ENCODE measurements around the gene TNFSF11.

TNFSF11 gene

DNA sequence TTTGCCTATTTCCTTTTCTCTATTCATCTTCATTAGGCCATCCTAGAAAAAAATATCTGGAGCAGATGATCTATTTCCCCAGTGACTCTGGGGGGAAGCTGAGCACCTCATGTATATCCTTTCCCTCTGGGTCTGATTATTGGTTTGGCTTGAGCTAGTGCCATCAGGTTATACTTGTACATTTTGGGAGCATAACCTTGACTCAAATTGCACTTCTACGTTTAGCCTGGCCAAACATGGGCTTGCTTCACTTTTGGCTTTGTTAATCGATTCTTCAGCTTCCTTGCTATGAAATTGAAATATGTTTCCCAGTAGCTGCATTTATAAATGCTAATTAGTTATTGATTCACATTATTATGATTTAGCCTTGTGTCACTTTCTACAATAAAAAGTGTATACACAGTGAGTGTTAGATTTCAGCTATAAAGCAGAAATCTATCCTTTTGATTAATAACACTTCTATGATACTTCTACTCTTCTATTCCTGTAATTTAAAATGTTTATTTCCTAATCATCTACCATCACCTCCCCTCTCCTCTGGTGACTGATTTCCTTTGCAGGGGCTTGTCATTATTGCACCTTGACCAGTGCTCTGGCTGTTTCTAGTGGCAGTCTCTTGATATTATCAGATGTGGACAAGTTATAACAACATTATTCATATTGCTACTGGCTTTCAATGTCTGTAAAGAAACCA is 37.3 kb downstream of the TNFSF11 start:
- no peak for DNase-seq (ENCODE audit: low read depth in 2 of 2)

DNA sequence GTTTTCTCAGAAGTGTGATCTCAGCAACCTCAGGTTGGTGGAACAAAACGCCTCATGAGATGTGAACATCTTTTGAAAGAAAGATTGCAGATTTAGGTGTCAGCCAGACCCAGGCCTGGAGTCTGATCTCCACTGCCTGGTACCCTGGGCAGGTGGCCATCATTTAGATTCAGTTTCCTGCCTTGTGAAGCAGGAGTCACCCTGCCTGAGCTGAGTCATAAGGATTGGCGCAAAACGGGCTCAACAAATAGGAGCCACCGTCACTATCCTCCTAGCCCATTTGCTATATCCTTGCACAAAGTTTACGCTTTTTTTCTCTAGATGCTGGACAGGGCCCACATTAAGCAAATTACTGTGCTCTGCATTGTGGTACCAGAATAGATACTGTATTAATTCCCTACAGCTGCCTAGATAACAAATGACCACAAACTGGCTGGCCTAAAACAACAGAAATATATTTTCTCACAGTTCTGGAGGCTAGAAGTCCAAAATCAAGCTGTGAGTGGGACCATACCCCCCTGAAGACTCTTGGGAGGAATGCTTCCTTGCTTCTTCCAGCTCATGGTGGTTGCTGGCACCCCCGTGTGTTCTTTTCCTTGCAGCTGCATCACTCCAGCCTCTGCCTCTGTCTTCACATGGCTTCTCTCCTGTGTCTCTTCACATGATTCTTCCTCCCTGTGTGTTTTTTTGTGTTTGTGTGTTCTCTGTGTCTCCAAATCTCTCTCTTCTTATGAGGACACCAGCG is 38.2 kb downstream of the TNFSF11 start:
- DNase-seq (ENCODE audit: low read depth in 2 of 2): no peak

DNA sequence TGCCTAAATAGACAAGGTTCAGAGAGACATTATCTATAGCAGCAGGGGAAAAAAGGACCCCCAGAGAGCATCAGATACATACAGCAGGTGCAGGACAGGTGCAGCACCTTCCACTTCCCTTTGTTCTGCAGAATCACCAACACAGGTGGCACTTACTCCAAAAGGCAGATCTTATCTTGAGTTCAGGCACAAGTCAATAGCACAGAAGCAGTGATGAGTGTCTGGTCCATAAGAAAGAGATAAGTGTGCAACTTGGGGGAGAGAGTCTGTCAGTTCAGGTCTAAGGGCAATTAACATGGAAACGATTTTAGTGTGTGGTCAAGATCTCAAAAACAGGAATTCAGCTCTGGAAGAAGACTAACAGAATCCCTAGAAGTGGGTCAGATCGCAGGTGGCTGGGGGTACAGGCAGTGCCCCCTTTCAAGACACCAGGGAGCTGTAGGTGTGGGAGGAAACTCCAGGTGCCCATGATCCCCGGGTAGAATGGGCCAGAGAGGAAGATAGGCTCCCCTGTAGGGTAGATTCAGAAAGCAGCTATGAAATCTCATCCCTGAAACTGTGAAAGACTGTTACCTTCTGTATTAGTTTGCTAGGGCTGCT is 40.6 kb downstream of the TNFSF11 start:
- no peak for DNase-seq (ENCODE audit: low read depth in 2 of 2)

DNA sequence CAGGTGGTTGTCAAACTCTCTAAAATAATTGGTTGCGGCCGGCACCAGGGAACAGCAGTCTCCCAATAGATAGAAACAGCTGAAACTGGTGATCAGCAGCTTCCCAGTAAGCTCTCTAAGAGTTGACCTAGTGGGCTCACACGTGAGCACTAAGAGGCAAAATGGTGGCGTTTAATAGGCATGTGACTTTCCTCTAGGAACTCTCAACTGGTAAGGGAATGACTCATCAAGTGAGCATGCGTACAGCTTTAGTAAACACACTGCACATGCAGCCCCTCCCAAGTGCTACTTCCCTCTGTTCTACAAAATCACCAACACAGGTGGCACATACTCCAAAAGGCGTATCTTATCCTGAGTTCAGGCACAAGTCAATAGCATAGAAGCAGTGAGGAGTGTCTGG is 41.7 kb downstream of the TNFSF11 start:
- DNase-seq (ENCODE audit: low read depth in 2 of 2): no peak

DNA sequence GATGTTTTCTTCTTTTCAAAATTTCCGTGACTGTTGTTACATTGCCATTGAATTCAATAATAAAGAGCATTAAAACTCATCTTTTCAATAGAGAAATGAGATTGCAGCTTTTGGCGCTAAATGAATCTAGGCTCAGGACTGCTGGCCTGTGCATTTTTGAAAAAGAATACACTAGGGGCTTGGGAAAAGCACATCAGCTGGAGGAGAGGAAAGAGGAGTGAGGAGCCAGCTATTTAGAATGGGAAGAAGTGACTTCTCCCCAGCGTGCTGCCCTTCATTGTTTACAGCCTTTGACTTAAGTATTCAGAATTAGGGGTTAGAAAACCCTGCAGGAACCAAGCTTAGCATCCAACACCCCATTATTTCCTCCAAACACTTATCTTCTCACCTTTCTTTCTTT is 43.3 kb downstream of the TNFSF11 start:
- no peak for DNase-seq (ENCODE audit: low read depth in 2 of 2)

DNA sequence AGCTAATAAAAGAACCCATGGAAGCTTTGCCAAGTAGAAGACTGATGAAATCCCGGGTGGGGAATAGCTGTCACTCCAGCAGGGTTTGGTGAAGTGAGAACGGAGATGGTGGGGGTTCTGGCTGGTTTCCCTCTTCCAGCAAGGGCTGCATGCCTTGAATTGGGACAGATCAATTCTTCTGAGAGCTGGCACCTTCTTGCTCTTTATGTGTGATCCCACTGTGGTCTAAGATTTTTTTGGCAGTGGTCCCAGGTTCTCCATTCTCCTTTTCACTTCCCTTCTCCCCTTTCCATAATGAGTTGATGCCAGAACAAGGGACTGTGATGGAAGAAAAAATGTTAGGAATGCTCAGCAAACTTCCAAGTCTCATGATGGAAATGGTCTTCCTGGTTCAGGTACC is 50.0 kb downstream of the TNFSF11 start:
- DNase-seq (ENCODE audit: low read depth in 2 of 2): no peak

DNA sequence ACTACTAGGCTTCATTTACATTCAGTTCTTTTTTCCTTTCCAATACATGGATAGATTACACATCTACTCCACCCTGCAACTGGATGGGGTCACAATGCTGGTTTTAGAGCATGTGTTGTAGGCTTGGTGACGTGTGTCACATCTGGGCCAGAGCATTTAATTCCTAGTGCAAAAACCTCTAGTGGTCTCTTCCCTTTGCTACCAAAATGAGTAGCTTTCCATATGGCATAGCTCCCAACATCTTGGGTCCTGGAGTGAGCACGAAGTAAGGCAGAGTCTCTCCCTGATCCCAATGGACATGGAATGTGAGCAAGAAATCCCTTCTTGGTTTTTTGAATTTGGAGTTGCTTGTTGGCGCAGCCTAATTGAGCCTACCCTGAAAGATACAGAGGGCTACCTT is 51.7 kb downstream of the TNFSF11 start:
- DNase-seq (ENCODE audit: low read depth in 2 of 2): no peak

DNA sequence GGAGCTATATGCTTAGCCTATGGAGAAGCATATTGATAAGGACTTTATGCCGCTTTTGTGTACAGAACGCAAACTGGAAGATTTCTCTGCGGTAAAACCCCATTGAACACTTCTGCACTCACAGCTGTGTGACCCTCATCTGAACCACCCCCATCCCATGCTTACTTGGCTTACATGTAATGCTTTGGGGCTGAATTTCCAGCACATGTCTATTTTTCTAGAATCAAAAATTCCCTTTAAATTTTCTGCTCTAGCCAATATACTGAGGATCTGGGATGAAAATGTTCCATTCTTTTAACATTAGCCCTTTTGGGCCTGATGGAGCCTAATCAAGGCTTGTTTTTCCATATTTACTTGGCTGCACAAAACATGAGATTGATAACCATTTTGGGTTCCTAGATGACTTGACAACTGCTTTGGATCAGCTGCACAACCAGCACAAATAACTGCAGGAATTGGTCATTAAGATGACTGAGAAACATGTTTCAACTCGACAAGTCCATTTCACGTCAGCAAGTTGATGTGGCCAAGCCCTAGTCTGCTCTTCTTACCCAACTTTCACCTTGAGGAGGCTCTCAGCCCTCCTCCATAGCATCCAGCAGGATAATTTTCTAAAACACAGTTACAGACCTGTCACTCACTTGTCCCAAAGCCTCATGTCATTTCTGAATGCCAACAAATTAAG is 52.4 kb downstream of the TNFSF11 start:
- no peak for DNase-seq (ENCODE audit: low read depth in 2 of 2)

DNA sequence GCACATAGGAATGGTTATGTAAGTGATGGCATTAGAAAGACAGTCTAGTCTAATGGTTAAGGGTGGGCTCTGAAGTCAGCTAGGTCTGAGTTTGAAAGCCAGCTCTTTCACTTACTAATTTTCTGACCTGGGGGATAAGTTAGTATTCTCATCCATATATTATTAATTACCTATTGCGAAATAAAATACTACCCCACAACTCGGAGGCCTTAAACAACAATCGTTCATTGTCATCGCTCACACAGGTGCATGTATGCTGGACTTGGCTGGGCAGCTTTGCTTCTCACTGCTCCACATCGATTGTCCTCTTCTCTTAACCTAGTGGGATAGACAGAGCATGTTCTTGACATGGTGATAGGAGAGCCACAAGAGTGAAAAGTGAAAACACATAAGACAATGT is 54.7 kb downstream of the TNFSF11 start:
- no peak for DNase-seq (ENCODE audit: low read depth in 2 of 2)

DNA sequence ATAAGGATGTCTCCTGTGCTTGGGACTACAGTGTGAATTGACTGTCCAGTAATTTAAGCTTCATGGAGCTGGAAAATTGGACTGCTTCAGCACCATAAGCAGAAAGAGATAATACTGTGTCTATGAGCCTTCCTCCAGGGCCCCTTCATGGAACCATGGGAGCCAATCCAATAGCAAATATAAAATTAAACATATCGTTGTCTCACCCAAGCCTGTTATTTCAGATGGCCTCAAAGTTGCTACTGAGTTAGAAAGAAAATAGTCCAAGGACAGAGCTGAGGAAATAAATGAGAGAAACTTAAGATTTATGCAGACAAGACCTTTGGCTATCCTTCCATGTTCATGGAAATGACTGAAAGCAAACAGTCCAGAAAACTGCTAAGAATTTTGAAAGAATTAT is 57.2 kb downstream of the TNFSF11 start:
- no peak for DNase-seq (ENCODE audit: low read depth in 2 of 2)

DNA sequence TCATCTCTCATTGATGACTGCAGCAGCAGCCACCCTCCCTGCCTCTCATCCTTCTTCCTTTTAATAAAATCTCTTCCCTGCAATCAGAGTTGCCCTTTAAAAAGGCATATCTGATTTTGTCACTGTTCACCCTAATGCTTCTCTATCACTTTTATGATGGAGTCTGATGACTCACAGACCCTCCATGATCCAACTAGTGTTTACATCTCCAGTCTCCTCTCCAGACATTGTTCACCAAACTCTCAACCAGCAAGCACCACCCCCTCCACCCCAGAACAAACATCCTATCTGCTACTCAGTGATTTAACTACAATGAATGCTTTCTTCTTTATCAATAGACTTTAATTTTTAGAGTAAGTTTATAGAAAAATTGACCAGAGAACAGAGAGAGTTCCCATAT is 59.5 kb downstream of the TNFSF11 start:
- no peak for DNase-seq (ENCODE audit: low read depth in 2 of 2)

DNA sequence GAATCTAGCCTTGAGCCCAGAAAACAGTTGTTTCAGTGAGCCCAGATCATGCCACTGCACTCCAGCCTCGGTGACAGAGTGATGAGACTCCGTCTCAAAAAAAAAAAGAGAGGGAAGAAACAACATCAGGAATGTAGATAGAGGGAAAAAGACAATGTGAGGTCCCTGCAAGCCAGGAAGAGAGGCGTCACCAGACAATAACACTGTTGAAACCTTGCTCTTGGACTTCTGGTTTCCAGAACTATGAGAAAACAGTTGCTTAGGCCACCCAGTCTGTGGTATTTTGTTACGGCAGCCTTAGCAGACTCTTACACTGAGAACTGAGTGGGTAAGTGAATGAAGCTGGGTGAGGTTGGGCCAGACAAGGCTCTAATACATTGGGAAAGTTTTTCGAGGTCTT is 64.1 kb downstream of the TNFSF11 start:
- no peak for DNase-seq (ENCODE audit: low read depth in 2 of 2)

DNA sequence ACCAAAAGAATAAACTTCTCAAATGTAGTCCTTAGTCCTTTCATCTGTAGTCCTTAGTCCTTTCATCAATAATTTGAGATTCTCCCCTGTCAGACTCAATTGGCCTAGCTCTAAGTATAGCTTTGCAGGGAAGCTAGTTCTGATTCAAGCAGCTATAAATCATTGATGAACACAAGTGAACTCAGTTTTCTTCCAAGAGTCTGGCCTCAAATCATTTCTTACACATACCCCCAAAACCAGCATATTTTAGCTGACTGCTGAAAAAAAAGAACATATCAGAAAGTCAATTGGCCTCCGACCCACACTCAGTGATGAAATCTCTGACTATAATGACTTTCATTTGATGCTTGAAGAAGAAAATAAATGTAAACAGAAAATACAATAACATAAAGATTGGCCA is 64.9 kb downstream of the TNFSF11 start:
- DNase-seq (ENCODE audit: low read depth in 2 of 2): no peak

DNA sequence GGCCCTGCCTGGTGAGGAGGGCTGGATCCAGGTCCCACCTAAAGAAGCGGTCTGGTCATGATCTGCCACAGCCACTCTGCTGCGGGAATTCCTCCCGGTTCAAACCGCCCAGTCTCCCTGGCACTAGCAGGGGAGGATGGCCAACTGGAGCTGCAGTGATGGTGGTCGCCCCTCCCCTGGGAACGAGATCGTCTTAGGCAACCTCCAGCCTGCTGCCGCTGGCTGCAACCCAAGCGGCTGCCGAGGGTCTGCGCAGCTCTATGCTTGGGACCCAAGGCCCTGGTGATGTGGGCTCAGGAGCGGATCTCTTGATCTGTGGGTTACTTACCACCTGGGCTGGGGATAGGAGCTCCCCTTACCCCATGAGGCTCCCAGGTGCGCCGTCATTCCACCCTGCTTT is 69.1 kb downstream of the TNFSF11 start:
- DNase-seq (ENCODE audit: low read depth in 2 of 2): no peak

DNA sequence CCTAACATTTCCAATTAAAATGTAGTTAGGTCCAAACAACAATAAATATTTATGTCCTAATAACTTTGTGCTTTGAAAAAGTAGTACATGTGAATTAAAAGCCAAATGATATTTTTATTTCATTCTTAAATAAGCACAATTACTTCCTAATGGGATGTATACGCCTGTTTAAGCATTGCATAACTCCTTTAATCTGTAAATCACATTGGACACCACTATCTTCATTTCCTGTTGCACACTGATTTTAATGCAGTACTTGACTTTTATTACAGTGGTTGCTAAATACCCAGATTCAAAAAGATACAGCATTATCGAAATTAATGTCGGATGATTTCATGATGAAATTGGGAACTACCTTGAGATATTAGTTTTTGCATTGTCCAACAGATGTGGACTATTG is 70.9 kb downstream of the TNFSF11 start:
- DNase-seq (ENCODE audit: low read depth in 2 of 2): no peak

DNA sequence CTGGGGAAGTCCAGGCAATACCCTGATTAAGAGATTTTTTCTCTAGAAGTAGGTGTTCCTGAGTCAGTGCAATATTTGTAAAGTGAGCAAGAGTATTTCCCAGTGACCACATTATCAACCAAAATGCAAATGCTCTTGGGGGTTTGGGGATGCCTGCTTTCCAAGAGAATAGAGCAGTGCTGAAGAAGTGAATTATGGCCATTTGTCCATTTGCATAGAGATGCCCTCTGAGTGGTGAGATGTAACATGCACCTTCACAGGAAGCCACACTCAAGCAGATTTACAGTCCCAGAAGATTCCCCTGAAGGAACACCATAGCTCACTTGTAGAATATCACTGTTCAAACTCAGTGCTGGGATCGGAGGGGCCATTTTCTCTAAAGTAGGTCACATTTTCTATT is 71.8 kb downstream of the TNFSF11 start:
- no peak for DNase-seq (ENCODE audit: low read depth in 2 of 2)

DNA sequence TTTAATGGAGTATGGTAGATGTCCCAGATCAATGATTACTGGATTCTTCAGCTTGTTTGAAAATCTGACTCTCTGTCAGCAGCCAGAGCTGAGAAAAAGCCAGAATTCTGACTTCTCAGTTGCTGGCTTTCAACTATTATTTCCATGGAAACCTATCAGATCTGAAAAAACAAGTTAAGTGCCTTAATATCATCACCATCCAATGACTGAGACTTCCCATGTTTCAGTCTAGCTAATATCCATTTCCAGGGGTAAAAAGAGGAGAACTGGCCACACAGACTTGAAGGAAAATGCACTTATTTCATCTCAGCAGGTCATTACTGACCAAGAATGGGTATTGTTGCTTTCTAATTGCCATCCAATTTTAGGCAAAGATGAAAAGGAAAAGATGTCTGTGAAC is 75.2 kb downstream of the TNFSF11 start:
- no peak for DNase-seq (ENCODE audit: low read depth in 2 of 2)

DNA sequence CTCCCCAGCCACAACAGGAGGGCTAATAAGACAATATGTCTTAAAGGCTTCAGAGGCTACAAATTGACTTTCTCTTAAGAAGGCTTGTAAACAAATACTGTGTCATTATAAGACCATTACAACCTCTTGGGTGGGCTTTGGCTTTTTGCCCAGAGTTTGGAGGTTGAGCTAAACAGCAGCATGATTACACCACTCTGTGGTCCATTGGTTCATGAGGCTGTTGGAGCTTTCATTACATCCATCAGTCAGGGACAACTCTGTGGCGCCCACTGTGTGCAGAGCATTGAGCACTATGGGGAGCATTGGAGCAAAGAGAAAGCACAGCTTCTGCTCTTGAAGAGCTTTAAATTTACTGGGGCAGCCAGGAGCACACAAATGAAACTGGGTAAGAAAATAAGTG is 75.9 kb downstream of the TNFSF11 start:
- DNase-seq (ENCODE audit: low read depth in 2 of 2): no peak

DNA sequence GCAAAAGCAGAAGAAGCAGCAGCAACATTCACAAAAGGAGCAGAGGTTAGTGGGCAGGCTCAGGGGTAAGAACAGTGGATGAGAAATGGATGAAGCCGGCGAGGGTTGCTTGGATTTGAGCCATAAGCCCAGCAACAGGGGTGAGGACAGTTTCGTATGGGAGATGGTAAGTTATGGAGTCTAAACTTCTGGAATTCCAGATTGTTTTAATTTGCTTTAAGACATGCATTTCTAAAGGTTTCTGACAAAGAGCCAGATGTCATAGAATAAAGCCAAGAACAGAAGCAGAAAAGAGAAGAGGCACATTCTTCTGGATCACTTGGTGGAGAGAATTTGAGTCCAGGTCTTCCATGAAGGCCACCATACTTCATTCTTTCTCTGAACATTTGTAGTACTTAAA is 76.6 kb downstream of the TNFSF11 start:
- DNase-seq (ENCODE audit: low read depth in 2 of 2): no peak

DNA sequence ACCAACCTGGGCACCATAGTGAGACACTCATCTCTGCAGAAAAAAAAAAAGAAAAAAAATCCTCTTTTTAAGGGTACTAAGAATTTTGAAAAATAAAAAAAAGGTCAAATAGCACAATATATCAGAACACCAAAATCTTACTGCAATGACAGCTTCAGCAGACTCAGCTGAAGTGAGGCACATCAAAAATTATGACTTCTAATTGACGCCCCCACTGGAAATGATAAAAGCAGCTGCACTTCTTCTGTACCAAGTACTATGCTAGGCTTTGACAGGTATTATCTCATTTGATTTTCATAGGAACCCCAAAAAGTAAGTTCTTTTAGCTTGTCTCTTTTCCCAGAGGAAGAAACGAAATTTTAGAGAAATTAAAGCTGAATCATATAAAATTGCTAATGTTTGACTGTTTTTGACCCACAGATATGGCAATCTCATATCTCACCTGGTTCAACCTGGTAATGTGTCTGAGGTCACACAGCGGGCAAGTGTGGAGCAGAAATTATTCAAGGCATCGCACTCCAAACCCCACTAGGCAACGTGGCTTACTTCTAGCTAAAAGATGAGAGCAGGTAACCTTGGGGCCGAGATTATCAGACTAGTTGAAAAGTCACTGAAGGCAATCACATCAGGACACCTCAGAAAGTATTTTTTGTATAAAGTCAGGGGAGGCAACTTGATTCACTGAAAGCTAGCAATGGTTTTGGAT is 78.1 kb downstream of the TNFSF11 start:
- no peak for DNase-seq (ENCODE audit: low read depth in 2 of 2)

DNA sequence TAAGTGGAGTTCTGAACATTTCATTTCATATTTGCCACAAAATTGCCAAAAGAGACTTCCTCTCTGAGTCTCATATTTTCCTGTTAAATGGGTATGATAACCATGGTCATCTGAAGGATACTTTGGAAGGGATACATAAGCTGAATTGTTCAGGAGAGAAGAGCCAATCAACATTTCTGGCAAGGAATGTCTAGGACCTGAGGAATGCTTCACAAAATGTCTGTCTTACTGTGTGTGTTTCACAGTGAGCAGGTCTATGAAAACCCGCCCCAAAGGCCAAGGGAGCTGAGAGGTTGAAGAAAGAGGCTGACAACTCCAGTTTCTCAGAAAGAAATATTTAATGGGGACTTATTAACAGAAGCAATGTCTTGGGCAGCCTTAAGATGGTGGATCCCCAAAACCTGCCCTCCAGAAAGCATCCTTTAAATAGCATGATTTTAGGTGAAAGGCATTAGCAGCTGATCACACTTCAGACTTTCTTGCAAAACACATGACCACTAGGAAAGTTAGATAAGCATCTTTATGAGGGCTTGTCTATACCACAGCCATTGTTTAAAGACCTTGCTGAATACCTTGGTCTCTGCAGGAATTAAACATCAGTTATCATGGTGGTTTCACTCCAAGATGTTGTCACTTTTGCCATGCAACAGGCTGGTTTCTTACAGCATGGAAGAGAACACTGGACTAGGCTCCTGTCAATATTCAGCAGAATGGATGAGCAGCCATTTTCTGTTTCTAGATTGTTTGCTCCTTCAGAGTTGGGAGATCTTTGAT is 78.9 kb downstream of the TNFSF11 start:
- DNase-seq (ENCODE audit: low read depth in 2 of 2): no peak
